ENCODE data around the gene GID8. TPM values are rescaled to one million over a fixed set of nuclear protein-coding genes. Genes with fewer than 3 reads are reported as not detected.

GID8 gene
- total RNA-seq, 4 donors from 2014 or later, result 16.4 to 48.6 (median 40.0) TPM

DNA sequence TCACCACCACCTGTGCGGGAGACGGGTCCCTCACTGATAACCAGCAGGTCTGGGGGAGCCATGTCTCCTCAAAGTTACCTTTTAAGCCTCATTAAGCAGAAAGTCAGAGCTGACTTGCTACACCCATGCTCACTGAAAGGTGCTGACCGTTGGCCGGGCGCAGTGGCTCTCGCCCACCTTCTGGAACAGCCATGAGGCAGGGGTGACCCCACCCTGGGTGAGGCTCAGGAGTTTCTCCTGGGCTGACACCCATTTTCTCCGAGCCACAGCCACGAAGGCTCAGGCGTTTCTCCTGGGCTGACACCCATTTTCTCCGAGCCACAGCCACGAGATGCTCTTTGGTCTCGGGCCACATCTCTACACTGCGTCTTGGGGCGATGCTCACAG lies 58.6 kb downstream of the GID8 start:
- Histone ChIP-seq H3K4me3 (no peak overlapping the region), H3K4me1 (no peaks in the 10 kb centered on the region), H3K36me3 (no peaks in the 10 kb centered on the region), H3K27ac (no peak overlapping the region), H3K27me3 (peaks cover 0 to 15% of the 10 kb centered on the region in 2 donors), H3K9me3 (no peaks in the 10 kb centered on the region)
- TF ChIP-seq, protein P1, sequence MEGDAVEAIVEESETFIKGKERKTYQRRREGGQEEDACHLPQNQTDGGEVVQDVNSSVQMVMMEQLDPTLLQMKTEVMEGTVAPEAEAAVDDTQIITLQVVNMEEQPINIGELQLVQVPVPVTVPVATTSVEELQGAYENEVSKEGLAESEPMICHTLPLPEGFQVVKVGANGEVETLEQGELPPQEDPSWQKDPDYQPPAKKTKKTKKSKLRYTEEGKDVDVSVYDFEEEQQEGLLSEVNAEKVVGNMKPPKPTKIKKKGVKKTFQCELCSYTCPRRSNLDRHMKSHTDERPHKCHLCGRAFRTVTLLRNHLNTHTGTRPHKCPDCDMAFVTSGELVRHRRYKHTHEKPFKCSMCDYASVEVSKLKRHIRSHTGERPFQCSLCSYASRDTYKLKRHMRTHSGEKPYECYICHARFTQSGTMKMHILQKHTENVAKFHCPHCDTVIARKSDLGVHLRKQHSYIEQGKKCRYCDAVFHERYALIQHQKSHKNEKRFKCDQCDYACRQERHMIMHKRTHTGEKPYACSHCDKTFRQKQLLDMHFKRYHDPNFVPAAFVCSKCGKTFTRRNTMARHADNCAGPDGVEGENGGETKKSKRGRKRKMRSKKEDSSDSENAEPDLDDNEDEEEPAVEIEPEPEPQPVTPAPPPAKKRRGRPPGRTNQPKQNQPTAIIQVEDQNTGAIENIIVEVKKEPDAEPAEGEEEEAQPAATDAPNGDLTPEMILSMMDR (IDR thresholded peaks at IDR 0.05), result no peak
- no peak for TF ChIP-seq POLR2A (IDR thresholded peaks at IDR 0.05)
- intact Hi-C loops (cut with DNase I; ENCODE audit: low total_unique reads), result no loop called here
- DNase-seq, result no peak

DNA sequence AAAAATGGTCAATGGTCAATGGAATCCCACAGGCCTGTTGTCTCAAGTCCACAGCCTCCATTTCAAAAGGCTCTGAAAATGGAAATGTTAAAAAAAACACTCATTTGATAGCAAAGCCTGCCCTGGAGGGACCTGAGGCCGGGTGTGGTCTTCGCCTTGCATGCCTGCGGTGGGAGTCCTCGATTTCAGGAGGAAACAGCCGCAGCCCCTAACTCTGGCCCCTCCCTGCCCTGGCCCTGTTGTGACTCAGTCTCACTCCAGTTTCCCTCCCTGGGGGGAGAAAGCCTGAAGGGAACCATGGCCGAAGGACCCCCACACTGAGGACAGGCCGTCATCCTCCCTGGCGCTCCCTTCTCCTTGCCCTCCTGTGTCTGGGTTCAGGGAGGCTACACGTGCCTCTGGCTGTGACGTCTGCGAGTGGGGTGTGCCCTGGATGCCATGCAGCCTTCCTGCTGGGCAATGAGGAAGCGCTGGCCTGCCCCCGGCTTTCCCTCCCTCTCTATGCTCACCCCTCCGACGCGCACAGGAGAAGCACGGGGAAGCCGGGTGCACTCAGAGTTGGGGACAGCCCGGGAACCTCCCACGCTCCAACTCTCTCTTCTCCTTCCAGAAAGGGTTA lies 59.6 kb downstream of the GID8 start:
- peaks cover 0 to 21% of the 10 kb centered on the region in 2 donors for H3K27me3 ChIP-seq
- no peaks in the 10 kb centered on the region for H3K9me3 ChIP-seq
- no peaks in the 10 kb centered on the region for H3K36me3 ChIP-seq
- TF ChIP-seq POLR2A (IDR thresholded peaks at IDR 0.05), result no peak
- TF ChIP-seq, protein P1 (IDR thresholded peaks at IDR 0.05), result no peak
- no peak overlapping the region for H3K4me3 ChIP-seq
- intact Hi-C loops (cut with DNase I; ENCODE audit: low total_unique reads), result no loop called here
- H3K4me1 ChIP-seq, result no peaks in the 10 kb centered on the region
- no peak overlapping the region for H3K27ac ChIP-seq
- no peak for DNase-seq

Other genes with a start within 250 kb of the GID8 start
- gene NTSR1, start 229.3 kb upstream of the GID8 start, total RNA-seq, result not detected
- gene MRGBP, start 141.7 kb upstream of the GID8 start, total RNA-seq, result 10 to 100 TPM in 2 of 4 donors, 1 to 10 TPM in 2; 2.6 to 19.1 (median 10.3) TPM
- gene OGFR, start 133.3 kb upstream of the GID8 start, total RNA-seq, result 10 to 100 TPM; 16.5 to 48.7 (median 31.2) TPM
- 10 to 100 TPM in 2 of 4 donors, 1 to 10 TPM in 1, under 1 TPM in 1; 0.59 to 75.4 (median 16.3) TPM for gene COL9A3, start 121.1 kb upstream of the GID8 start, total RNA-seq
- gene TCFL5, start 76.3 kb upstream of the GID8 start, total RNA-seq, result 10 to 100 TPM in 3 of 4 donors, 1 to 10 TPM in 1; 5.3 to 20.0 (median 14.2) TPM
- 10 to 100 TPM; 20.9 to 92.8 (median 78.8) TPM for gene DIDO1, start 11.6 kb upstream of the GID8 start, total RNA-seq
- gene SLC17A9, start 14.6 kb downstream of the GID8 start, total RNA-seq, result 1 to 10 TPM in 2 of 4 donors, under 1 TPM in 1, not detected in 1; 0.26 to 5.4 (median 1.6) TPM
- not detected for gene BHLHE23, start 68.8 kb downstream of the GID8 start, total RNA-seq

Measured in uterus (tissue), 4 donors.